GM18951 (cell line): ENCODE results near the gene IRF6.

Experiments
- POLR2A ChIP-seq: IDR thresholded peaks from 4 replicates; pipeline ENCODE4 v1.6.1; 2011; ENCODE audit warnings: mild to moderate bottlenecking; ENCODE audit not compliant: insufficient read length, insufficient read depth; ENCODE audit errors: extremely low read depth
- in situ Hi-C: fragments of 300-500 bp; cut with MboI; formaldehyde crosslinking; loops from one replicate; pipeline ENCODE4 v1.12.0; 2022; ENCODE audit warnings: low sequenced_read_pairs, mixed read lengths, inconsistent platforms; ENCODE audit not compliant: unreplicated experiment

Gene IRF6

DNA sequence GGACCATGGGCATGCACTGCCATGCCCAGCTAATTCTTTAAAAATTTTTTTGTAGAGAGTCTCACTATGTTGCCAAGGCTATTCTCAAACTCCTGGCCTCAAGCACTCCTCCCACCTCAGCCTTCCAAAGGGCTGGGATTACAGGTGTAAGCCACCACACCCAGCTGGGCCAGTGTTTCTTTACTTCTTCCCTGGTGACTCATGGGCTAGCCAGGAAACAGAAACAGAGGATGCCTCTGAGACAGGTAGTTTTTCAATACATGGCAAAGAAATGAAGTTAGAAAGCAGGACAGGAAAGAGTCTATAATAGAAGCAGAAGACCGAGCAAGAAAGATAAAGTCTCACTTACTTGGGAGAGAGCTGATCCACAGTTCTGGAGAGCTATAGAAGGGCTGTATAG, 14.0 kb downstream of the IRF6 start:
- TF ChIP-seq POLR2A, result no peak
- in situ Hi-C loops, result no loop called here

DNA sequence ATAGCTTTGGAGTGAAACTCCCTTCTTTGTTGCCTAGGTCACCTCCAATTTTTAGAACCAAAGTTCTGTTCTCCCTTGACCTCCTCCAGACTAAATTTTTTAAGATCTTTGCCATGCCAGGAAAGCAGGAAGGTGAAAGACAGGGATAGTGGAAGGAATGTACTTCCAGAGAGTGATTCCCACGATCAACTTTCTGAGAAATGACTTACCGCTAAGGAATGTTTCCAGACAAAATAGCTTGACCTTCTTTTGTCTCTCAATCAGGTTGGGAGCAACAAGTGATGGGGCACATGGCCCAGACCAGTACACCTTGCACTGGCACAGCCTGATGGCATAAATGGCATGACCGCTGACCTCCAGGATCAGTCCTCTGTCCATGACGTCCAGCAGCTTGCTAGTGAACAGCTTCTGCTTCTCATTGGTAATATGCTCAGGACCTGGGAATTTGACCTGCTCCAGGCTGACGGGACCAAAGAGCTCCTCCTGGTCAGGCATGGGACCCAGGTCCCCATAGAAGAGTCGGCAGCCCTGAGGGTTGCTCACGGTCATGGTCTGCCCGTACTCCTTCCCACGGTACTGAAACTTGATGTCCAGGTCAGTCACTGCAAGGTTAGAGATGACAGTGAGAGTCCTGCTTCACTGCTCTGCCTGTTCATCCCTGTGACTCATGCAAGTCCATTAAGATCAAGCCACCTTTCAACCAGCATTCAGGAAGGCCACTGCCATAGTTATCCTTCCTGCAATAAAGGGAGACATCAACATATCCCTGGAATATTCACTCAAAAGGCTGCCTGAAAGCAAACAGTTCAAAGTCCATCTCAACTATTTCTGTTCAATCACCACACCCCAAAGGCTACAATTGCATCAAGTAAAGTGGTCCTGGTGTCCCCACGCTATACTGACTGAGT, 15.4 kb downstream of the IRF6 start:
- in situ Hi-C loops, result no loop called here
- TF ChIP-seq POLR2A, result no peak

DNA sequence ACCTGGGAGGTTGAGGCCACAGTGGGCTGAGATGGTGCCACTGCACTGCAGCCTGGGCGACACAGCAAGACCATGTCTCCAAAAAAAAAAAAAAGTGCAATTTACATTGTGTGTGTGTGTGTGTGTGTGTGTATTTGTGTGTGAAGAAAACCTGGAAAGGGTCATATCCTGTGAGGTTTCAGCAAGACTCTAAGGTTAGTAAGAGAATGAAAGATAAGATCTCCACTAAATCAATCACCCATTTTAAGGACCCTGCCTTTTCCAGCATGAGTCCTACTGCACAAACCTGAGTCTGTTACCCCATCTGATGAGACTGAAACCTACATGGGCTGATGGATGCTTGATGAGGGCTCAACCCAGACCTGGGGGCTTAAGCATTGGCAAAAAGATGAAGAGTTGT, 16.7 kb downstream of the IRF6 start:
- in situ Hi-C loops, result no loop called here
- TF ChIP-seq POLR2A, result no peak

DNA sequence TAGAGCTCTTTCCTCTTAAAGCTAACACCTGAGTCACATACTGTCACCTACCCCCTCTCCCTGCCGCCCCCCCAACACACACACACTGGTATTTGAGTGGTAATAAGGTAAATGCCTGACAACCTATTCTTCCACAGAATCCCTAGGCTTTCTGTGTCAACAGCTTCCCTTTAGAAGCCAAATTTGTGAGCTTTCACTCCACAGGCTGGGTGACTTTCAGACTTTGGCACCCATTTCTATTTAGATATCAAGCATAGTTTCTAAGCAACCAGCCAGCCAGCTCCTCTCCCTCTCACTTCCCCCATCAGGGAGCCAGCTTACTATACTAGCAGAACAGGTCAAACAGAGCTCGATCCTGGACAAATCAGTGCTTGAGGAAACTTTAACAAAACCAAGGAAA, 18.4 kb downstream of the IRF6 start:
- in situ Hi-C loops, result no loop called here
- TF ChIP-seq POLR2A, result no peak

DNA sequence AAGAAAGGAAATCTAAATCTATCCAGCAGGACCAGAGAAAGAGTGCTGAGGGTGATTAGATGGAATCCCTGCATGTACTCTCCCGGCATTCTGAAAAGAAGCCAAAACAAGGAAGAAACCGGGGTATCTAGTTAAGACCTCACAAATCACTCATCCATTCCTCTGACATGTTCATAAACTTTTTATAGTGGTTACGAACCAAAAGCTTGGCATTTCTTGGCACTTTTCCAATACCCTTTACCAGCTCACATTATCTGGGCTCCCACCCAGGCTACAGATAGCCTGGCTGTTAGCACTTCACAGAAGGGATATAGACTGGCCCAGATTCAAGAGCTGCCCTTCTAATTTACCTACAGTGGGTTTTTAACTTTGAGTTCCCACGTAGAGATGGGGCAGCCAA, 19.8 kb downstream of the IRF6 start:
- in situ Hi-C loops, result no loop called here
- no peak for TF ChIP-seq POLR2A

DNA sequence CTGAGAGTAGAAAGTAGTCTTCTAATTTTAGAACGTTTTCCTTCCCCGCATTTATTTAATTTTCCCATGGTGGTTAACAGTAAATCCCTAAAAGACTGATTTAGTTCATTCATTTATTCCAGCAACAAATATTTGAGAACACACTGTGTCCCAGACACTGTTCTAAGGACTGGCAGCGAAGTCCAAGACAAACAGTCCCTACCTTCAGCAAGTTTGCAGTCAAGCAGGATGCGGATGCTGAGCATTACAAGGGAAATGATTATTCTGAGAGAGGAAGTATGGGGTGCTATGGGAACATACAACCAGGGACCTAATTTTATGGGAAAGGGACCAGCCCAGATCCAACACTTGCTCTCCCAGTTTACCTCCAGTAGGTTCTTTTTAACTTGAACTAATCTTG, 20.4 kb downstream of the IRF6 start:
- no peak for TF ChIP-seq POLR2A
- in situ Hi-C loops, result no loop called here

DNA sequence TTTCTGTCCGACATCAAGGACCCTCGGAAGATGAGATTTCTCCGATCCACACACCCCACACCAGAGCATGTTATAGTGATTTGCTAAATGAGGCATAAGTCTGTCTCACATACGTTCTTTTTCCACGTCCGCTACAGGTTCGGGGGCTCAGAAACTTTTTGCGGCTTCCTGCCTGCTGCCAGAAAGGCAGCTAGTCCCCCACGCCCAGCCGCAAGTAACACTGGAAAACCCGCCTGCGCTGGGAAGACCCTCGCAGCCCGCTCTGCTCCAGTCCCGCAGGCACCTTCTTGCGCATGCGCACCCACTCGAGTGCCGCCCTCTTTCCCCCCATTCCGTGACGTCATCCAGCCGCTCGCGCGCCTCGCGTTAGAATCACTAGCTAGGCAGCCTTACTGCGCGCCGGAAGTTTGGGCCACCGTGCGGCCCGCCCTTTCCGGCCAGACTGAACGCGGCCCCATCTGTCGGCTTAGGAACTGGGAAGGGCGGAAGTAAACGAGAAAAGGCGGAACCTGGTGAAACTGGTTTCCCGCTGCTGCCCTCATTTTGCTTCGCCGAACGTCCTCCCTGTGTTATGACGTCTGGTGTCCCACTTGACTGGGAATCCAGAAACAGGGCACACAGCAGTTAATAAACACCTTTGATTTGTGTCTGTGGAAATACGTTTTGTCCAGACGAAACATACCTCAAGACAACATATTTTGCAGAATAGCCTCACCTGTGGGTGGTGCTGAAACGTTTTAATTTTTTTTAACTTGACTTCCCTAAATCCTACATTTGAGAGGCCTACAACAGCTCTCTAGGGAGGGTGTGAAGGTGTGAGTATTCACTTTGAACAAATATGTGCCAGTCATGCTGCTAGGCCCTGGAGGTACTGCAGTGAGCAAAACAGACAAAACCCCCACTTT, 21.4 kb downstream of the IRF6 start, which contains the start of gene C1orf74:
Gene C1orf74, minus strand, starts transcription at position 295 of the 905 bp plus-strand sequence. CDS start 925 bp downstream, outside the sequence.
- peak; percentile 96 for TF ChIP-seq POLR2A
- in situ Hi-C loops, result no loop called here

DNA sequence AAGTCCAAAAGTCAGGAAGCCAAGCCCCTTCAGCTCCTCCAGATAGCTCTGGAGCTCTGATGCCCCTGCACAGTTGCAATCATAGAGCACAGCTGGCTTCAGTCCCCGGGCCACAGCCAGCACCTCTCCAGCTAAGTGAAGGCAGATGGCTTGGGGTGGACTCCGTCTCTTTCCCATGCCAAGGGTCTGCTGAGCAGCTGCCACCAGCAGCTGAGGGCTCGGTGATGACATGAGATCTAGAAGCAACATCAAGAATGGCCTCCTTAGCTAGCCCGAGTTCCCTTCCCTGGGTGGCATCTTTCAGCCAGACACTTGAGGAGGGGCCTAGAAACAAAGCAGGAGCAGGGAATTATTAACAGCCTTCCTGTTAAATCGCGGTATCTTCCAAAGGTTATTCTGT, 22.6 kb downstream of the IRF6 start:
- in situ Hi-C loops, result no loop called here

DNA sequence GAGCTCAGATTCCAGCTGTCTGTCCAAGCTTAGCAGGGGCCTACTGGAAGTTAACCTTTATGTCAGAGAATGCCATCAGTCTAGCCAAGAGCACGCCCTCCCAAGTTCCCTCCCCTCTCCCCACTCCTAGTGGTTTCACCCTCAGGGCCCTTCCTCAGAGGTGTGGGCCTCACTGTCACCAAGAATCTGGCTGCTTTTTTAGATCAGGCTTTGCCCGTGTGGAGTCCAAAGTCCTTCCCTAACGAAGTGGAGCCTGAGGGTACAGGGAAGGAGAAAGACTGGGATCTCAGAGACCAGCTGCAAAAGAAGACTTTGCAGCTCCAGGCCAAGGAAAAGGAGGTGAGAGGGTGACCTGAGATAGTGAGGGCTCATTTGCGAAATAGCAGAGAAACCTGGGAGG, 25.7 kb downstream of the IRF6 start:
- in situ Hi-C loops, result no loop called here
- peak; percentile 9 for TF ChIP-seq POLR2A

More for the DNA sequence above, 22.6 kb downstream of the IRF6 start:
- TF ChIP-seq POLR2A, result peak; percentile 15

DNA sequence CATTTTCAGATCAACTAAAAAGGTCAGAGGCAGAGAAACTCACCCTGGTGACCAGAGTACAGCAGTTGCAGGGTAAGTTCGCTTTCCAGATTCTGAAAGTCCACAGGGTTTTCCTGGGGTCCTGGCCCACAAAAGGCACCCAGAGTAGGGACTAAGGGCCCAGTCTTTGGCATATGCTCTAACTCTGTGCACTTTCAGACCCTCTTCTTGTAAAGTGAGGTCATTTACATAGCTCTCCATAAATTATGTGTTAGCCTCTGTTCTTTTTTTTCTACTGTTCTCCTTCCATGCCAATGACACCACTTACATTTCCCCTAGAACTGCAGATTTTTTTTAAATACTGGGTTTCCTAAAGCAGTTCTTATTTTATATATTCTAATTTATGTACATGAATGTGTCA, 27.8 kb downstream of the IRF6 start:
- in situ Hi-C loops, result no loop called here
- no peak for TF ChIP-seq POLR2A

DNA sequence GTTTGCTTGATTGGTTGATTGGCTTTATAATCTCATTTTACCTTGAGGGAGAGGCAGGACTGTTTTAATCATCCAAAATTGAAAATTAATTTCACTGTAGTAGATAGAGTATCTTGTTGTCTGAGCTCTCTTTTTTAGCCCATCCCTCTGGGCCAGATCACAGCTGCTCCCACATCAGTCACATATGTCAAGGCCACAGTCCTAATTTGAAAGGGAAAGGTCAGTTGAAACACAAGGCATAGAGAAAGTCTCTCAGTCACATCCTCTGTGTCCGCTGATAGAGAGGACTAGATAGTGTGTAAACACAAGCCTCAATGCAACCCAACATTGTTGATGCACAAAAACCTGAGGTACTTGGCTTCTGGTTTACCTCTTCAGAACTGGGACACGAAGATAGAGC, 28.4 kb downstream of the IRF6 start:
- no peak for TF ChIP-seq POLR2A
- in situ Hi-C loops, result no loop called here

DNA sequence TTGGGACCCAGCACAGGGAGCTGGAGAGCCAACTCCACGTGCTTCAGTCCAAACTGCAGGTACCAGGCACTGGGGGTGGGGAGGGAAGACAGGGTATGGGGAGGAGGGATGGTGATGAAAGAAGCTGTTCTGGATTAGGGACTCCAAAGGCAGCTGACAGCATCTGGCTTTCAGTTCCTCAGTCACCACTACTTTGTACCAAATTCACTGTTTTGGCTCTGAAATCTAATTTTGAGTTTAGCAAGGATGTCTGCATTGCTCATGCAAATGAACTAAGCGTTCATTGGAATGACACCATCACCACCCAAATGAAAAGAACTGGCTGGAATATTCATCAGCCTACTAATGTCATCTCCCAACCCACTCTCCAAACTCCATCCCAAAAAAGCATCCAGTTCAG, 30.3 kb downstream of the IRF6 start:
- no peak for TF ChIP-seq POLR2A
- in situ Hi-C loops, result no loop called here

DNA sequence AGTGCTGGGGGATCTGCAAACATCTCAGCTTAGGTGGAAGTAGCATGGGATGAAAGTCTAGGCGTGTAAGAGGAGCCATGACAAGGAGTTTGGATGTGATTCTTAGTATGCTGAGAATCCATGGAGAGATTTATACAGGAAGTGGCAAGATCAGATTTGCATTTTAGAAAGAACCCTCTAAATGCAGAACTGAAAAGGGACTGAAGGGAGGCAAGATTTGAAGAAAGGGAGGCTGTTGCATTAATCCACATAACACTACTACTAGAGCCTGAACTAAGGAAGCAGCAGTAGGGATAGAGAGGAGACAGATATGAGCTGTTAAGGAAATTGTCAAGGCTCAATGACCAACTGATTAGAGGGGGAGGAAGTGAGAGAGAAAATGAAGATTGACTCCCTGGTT, 31.4 kb downstream of the IRF6 start:
- in situ Hi-C loops, result no loop called here
- no peak for TF ChIP-seq POLR2A
